Measurements from ENCODE around the gene GRPR. TPM values are rescaled to one million over a fixed set of nuclear protein-coding genes. Genes with fewer than 3 reads are reported as not detected.

Gene GRPR
- total RNA-seq, 2 donors from 2014 or later, result 0.37 TPM; not detected in 1

Other genes with a start within 250 kb of the GRPR start
- not detected for gene MAGEB17, start 43.9 kb downstream of the GRPR start, total RNA-seq

All from T-helper 17 cell (primary cell).